Activated CD4-positive, alpha-beta T cell treated with anti-CD3 and anti-CD28 coated beads, Interleukin-2, amount 10 ng/mL, durations not matched to agents 7 days and 5 days (primary cell): ENCODE data around the gene EIF3F. TPM values are rescaled to one million over a fixed set of nuclear protein-coding genes. Genes with fewer than 3 reads are reported as not detected.
A peak's percentile ranks its signal among the peaks of the same experiment; 100 is the strongest.

Experiments used
- CTCF ChIA-PET: fragments of 350-600 bp; sonication (Branson Sonifier 250); formaldehyde crosslinking; loops from one replicate; lab custom pipeline; 2021; ENCODE audit warnings: antibody characterized with exemption; lab: Charles Lee
- POLR2A ChIA-PET: fragments of 350-600 bp; sonication (Branson Sonifier 250); formaldehyde crosslinking; loops from one replicate; lab custom pipeline; 2021; ENCODE audit warnings: antibody characterized with exemption; lab: Charles Lee
- DNase-seq: peaks from one replicate; pipeline ENCODE4 v3.0.0-alpha.2; 2020
- H3K27ac Mint-ChIP-seq: one replicate; pipeline ENCODE4 v1.8.0; 2021; ENCODE audit warnings: mild to moderate bottlenecking, moderate library complexity, mixed read lengths
- H3K27me3 Mint-ChIP-seq: one replicate; pipeline ENCODE4 v1.8.0; 2021; ENCODE audit warnings: mixed read lengths
- H3K36me3 Mint-ChIP-seq: one replicate; pipeline ENCODE4 v1.8.0; 2021; ENCODE audit warnings: low read depth, mixed read lengths
- H3K4me1 Mint-ChIP-seq: one replicate; pipeline ENCODE4 v1.8.0; 2021; ENCODE audit warnings: mixed read lengths
- H3K4me3 Mint-ChIP-seq: one replicate; pipeline ENCODE4 v1.8.0; 2021; ENCODE audit warnings: mild to moderate bottlenecking, moderate library complexity, mixed read lengths
- H3K9me3 Mint-ChIP-seq: one replicate; pipeline ENCODE4 v1.8.0; 2021; ENCODE audit warnings: mixed read lengths
- total RNA-seq, 2 experiments: library from RNA; stranded (reverse); gene quantifications; one replicate each; pipeline ENCODE4 v1.2.3, GENCODE V29; 2021

EIF3F gene
- total RNA-seq, 2 experiments from 2014 or later: 256 to 262 TPM

GRCh38 chr11:8002676-8003075 is 15.5 kb downstream of the EIF3F start:
- H3K36me3 Mint-ChIP-seq: peaks cover 8% of the 10 kb centered on the region
- no peak for DNase-seq
- no peaks in the 10 kb centered on the region for H3K27me3 Mint-ChIP-seq
- CTCF ChIA-PET: interaction anchor here (1.0 kb wide), 1 partner anchor 16 kb away, joined by 5 read pairs; the partner anchor contains the start of gene EIF3F
- no peaks in the 10 kb centered on the region for H3K4me1 Mint-ChIP-seq
- POLR2A ChIA-PET: no interaction called here
- no peak overlapping the region for H3K4me3 Mint-ChIP-seq
- H3K9me3 Mint-ChIP-seq: no peaks in the 10 kb centered on the region
- no peak overlapping the region for H3K27ac Mint-ChIP-seq

GRCh38 chr11:8003187-8003586 is 16.1 kb downstream of the EIF3F start:
- CTCF ChIA-PET: interaction anchor here (1.0 kb wide), 1 partner anchor 16 kb away, joined by 5 read pairs; the partner anchor contains the start of gene EIF3F
- Mint-ChIP-seq H3K4me3 (no peak overlapping the region), H3K27ac (no peak overlapping the region), H3K27me3 (no peaks in the 10 kb centered on the region), H3K36me3 (peaks cover 6% of the 10 kb centered on the region), H3K9me3 (no peaks in the 10 kb centered on the region), H3K4me1 (no peaks in the 10 kb centered on the region)
- POLR2A ChIA-PET: no interaction called here
- DNase-seq: no peak

GRCh38 chr11:8004008-8004407 is 16.9 kb downstream of the EIF3F start:
- POLR2A ChIA-PET: no interaction called here

GRCh38 chr11:8005556-8005955 is 18.4 kb downstream of the EIF3F start:
- ChIA-PET POLR2A (no interaction called here), CTCF (interaction anchor here (1.7 to 2.1 kb wide), 3 partner anchors 10 to 95 kb away, joined by 5 to 10 read pairs (median 9); no protein-coding TSS in a partner anchor)
- DNase-seq: no peak
- no peaks in the 10 kb centered on the region for H3K4me1 Mint-ChIP-seq
- no peak overlapping the region for H3K4me3 Mint-ChIP-seq
- no peaks in the 10 kb centered on the region for H3K36me3 Mint-ChIP-seq
- no peak overlapping the region for H3K27ac Mint-ChIP-seq
- H3K9me3 Mint-ChIP-seq: no peaks in the 10 kb centered on the region
- H3K27me3 Mint-ChIP-seq: no peaks in the 10 kb centered on the region

More at GRCh38 chr11:8004008-8004407, 16.9 kb downstream of the EIF3F start:
- Mint-ChIP-seq H3K27me3 (no peaks in the 10 kb centered on the region), H3K27ac (no peak overlapping the region), H3K9me3 (no peaks in the 10 kb centered on the region), H3K36me3 (peaks cover 3% of the 10 kb centered on the region), H3K4me1 (no peaks in the 10 kb centered on the region), H3K4me3 (no peak overlapping the region)
- no peak for DNase-seq
- CTCF ChIA-PET: no interaction called here

GRCh38 chr11:8006349-8006977 is 19.3 kb downstream of the EIF3F start:
- ChIA-PET POLR2A (no interaction called here), CTCF (interaction anchor here (0.7 to 2.1 kb wide), 10 partner anchors 9 to 94 kb away, joined by 3 to 10 read pairs (median 4); partner anchors contain the start of gene EIF3F)
- no peak overlapping the region for H3K4me3 Mint-ChIP-seq
- no peaks in the 10 kb centered on the region for H3K27me3 Mint-ChIP-seq
- no peaks in the 10 kb centered on the region for H3K4me1 Mint-ChIP-seq
- H3K27ac Mint-ChIP-seq: no peak overlapping the region
- no peaks in the 10 kb centered on the region for H3K36me3 Mint-ChIP-seq
- peak; percentile 52 for DNase-seq
- H3K9me3 Mint-ChIP-seq: no peaks in the 10 kb centered on the region

GRCh38 chr11:8008212-8008611 is 21.1 kb downstream of the EIF3F start:
- H3K9me3 Mint-ChIP-seq: no peaks in the 10 kb centered on the region
- no peak for DNase-seq
- H3K36me3 Mint-ChIP-seq: no peaks in the 10 kb centered on the region
- H3K27ac Mint-ChIP-seq: no peak overlapping the region
- no peak overlapping the region for H3K4me3 Mint-ChIP-seq
- ChIA-PET CTCF (no interaction called here), POLR2A (no interaction called here)
- H3K27me3 Mint-ChIP-seq: peaks cover 4% of the 10 kb centered on the region
- H3K4me1 Mint-ChIP-seq: no peaks in the 10 kb centered on the region

GRCh38 chr11:8009856-8010255 is 22.7 kb downstream of the EIF3F start:
- Mint-ChIP-seq H3K27ac (no peak overlapping the region), H3K27me3 (peaks cover 10% of the 10 kb centered on the region), H3K4me1 (no peaks in the 10 kb centered on the region), H3K4me3 (no peak overlapping the region), H3K9me3 (no peaks in the 10 kb centered on the region), H3K36me3 (no peaks in the 10 kb centered on the region)
- no peak for DNase-seq
- POLR2A ChIA-PET: interaction anchor here (0.6 kb wide), 1 partner anchor 417 kb away, joined by 4 read pairs; no protein-coding TSS in a partner anchor
- CTCF ChIA-PET: interaction anchor here (0.7 to 1.8 kb wide), 4 partner anchors 19 to 89 kb away, joined by 3 to 6 read pairs (median 4); partner anchors contain the start of gene EIF3F

- Mint-ChIP-seq H3K27me3 (peaks cover 20% of the 10 kb centered on the region), H3K27ac (no peak overlapping the region), H3K9me3 (no peaks in the 10 kb centered on the region), H3K4me1 (no peaks in the 10 kb centered on the region), H3K4me3 (no peak overlapping the region), H3K36me3 (no peaks in the 10 kb centered on the region)
- no peak for DNase-seq
- ChIA-PET POLR2A (no interaction called here), CTCF (interaction anchor here (0.5 to 1.8 kb wide), 3 partner anchors 76 to 298 kb away, joined by 3 to 6 read pairs (median 6); no protein-coding TSS in a partner anchor)
Observed at GRCh38 chr11:8011371-8011770, 24.2 kb downstream of the EIF3F start.

GRCh38 chr11:8011981-8012444 is 24.9 kb downstream of the EIF3F start:
- DNase-seq: no peak
- Mint-ChIP-seq H3K27me3 (peaks cover 26% of the 10 kb centered on the region), H3K4me3 (no peak overlapping the region), H3K27ac (no peak overlapping the region), H3K9me3 (no peaks in the 10 kb centered on the region), H3K36me3 (no peaks in the 10 kb centered on the region), H3K4me1 (no peaks in the 10 kb centered on the region)
- CTCF ChIA-PET: interaction anchor here (0.5 kb wide), 1 partner anchor 298 kb away, joined by 3 read pairs; no protein-coding TSS in a partner anchor
- POLR2A ChIA-PET: no interaction called here

GRCh38 chr11:8013833-8014232 is 26.7 kb downstream of the EIF3F start:
- Mint-ChIP-seq H3K4me1 (peaks cover 5% of the 10 kb centered on the region), H3K36me3 (no peaks in the 10 kb centered on the region), H3K9me3 (no peaks in the 10 kb centered on the region), H3K4me3 (no peak overlapping the region), H3K27ac (no peak overlapping the region), H3K27me3 (peaks cover 40% of the 10 kb centered on the region)
- ChIA-PET POLR2A (no interaction called here), CTCF (interaction anchor here (0.7 to 1.0 kb wide), 2 partner anchors 75 to 648 kb away, joined by 3 to 6 read pairs; no protein-coding TSS in a partner anchor)
- DNase-seq: no peak

GRCh38 chr11:8015753-8016239 is 28.7 kb downstream of the EIF3F start:
- peaks cover 13% of the 10 kb centered on the region for H3K4me1 Mint-ChIP-seq
- POLR2A ChIA-PET: no interaction called here
- DNase-seq: no peak

GRCh38 chr11:8016440-8016839 is 29.3 kb downstream of the EIF3F start:
- Mint-ChIP-seq H3K9me3 (no peaks in the 10 kb centered on the region), H3K4me3 (no peak overlapping the region), H3K27ac (no peak overlapping the region), H3K4me1 (peaks cover 13% of the 10 kb centered on the region), H3K27me3 (peaks cover 52% of the 10 kb centered on the region), H3K36me3 (no peaks in the 10 kb centered on the region)
- DNase-seq: no peak
- CTCF ChIA-PET: interaction anchor here (1.0 to 2.2 kb wide), 2 partner anchors 10 to 17 kb away, joined by 3 to 9 read pairs; no protein-coding TSS in a partner anchor
- POLR2A ChIA-PET: no interaction called here

More at GRCh38 chr11:8015753-8016239, 28.7 kb downstream of the EIF3F start:
- Mint-ChIP-seq H3K27ac (no peak overlapping the region), H3K36me3 (no peaks in the 10 kb centered on the region), H3K27me3 (peaks cover 50% of the 10 kb centered on the region), H3K9me3 (no peaks in the 10 kb centered on the region), H3K4me3 (no peak overlapping the region)
- CTCF ChIA-PET: interaction anchor here (1.0 to 2.2 kb wide), 2 partner anchors 10 to 17 kb away, joined by 3 to 9 read pairs; no protein-coding TSS in a partner anchor

GRCh38 chr11:8017071-8017470 is 29.9 kb downstream of the EIF3F start:
- peaks cover 54% of the 10 kb centered on the region for H3K27me3 Mint-ChIP-seq
- no peak overlapping the region for H3K27ac Mint-ChIP-seq
- H3K36me3 Mint-ChIP-seq: no peaks in the 10 kb centered on the region
- ChIA-PET POLR2A (no interaction called here), CTCF (interaction anchor here (1.3 to 2.2 kb wide), 3 partner anchors 11 to 82 kb away, joined by 4 to 9 read pairs (median 6); no protein-coding TSS in a partner anchor)
- no peaks in the 10 kb centered on the region for H3K9me3 Mint-ChIP-seq
- no peak overlapping the region for H3K4me3 Mint-ChIP-seq
- DNase-seq: no peak
- peaks cover 13% of the 10 kb centered on the region for H3K4me1 Mint-ChIP-seq
